ENCODE measurements around the gene AVEN. TPM values are rescaled to one million over a fixed set of nuclear protein-coding genes. Genes with fewer than 3 reads are reported as not detected.
"Not testable (repeated sequence)": the region's sequence is repeated elsewhere in the genome, so short reads cannot be mapped to it uniquely, and the experiment has no call there.

Gene AVEN
- total RNA-seq, 1 donor from 2014 or later = 15.9 TPM

DNA sequence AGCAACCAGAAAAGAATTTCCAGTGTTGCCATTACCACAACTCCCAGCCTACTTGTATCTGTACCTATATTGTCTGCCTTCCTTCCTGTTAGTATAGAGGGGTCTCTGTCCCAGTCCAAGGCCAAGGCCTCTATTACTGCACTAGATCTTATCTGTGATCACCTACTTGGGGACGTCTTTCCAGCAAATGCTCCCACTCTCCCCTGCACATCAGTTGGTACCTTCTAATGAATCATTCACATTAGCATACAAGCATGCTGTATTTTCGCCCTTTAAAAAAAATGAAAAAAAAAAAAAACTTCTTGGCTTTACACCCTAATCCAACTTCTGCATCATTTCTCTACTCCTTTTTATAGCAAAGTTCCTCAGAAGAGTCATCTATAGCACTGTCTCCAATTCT is 4.8 kb upstream of the AVEN start:
- intact Hi-C loops (cut with micrococcal nuclease) = loop anchor here (2.0 kb wide), 1 partner anchor 31 kb away; no protein-coding TSS in a partner anchor

DNA sequence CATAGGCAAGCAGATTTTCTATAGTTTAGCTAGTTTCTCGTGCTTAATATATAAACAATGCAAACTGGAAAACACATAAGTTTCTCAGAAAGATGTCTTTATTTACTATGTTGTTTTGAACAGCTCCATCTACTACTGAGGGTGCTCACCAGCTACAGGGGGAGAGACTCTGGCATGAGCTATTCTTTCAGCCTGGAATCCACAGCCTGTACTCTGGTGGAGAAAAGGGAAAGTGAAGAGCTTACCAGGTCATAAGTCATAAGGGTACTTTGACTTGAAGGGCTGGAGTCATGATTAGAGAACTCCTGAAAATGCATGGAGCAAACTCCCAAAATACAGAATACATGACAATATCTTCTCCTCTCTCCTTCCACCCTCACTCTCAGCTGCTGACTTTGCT is 4.4 kb upstream of the AVEN start:
- intact Hi-C loops (cut with micrococcal nuclease) = loop anchor here (2.0 kb wide), 1 partner anchor 31 kb away; no protein-coding TSS in a partner anchor

DNA sequence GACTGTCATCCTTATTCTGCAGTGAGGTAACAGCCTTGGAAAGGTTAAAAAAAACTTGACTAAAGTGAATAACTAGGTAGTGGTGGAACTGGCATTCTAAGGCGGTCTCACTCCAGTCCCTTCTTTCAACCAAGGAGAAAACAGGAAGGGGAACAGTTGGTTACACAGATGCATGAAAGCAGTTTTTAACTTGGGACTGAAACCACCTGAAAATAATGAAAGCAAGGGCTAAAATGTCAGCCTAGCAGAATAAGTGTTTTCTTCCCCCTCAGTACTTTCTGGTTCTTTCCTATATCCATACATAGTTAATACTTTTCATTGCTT is 748 bp upstream of the AVEN start:
- intact Hi-C loops (cut with micrococcal nuclease) = loop anchor here (5.0 kb wide), 2 partner anchors 543 to 948 kb away; partner anchors contain the start of genes GOLGA8B and ZNF770

DNA sequence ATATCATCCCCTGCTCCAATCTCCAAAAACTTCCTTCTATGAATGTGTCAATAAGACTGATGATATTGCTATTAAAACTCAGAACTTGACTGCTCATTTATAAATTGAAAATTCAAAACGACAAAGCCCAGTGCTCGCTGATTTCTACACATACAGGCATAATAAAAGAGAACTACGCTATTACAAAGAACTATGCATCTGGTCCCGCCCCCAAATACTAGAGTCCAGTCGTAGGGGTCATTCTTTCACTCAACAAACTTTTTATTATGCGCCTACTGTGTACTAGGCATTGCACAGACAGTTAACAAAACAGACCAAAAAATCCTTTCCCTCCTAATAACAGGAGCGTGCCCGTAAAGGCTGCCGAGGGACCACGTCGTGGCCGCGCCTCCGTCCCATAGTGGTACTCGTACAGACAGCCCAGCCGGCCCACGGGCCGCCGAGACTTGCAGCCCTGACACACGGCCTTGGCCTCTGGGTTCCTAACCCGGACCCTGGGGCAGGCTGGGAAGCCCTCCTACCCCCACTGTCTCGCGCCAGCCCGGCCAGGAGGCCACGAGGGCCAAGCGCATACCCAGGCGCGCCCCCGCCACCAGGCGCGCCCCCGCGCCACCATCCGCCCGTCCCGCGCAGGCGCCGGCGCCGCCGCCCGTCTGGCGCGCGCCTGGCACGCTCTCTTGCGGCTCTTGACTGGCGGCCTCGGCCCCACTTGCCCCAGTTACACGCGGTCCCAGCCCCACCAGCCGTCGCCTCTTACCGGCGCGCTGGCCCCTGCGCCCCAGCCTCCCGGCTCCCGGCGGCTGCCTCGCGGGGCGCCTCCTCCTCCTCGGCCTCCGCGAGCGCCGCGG is 757 bp downstream of the AVEN start:
- intact Hi-C loops (cut with micrococcal nuclease) = loop anchor here (1.0 to 5.0 kb wide), 4 partner anchors 20 to 949 kb away; partner anchors contain the start of genes EMC7, GOLGA8B and ZNF770

DNA sequence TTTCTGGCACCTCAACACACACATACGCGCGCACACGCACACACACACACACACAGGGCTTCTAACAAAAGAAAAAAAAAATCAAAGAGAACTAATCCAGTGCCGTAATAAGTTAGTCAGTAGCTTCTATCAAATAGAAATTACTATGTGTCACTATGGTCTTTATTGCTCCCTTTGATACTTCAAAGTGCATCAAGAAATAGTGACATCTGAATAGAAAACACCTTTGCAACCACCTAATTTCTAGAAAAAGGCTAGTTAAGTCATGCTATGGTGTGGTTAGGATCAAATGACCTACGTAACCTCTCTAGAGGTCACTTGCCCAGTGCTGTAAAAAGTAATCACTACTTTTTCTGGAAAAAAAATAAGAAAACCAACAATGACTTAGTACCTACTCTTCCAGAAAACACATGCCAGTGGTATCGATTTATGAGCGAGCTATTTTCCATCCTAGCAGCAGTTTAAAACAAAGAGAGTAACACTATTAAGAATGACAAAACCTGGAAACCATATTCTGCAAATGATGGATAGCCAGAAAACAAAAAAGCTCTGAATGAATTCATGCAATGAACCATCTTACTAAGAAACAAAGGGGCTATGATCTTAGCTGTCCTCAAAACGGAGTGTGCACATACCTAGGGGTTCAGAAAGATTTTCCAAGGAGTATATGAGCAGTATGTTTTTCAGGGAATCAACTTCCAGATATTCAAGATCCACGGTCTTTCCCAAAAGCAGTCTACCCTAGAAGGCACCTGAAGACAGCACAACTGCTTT is 6.8 kb downstream of the AVEN start:
- intact Hi-C loops (cut with micrococcal nuclease) = no loop called here

DNA sequence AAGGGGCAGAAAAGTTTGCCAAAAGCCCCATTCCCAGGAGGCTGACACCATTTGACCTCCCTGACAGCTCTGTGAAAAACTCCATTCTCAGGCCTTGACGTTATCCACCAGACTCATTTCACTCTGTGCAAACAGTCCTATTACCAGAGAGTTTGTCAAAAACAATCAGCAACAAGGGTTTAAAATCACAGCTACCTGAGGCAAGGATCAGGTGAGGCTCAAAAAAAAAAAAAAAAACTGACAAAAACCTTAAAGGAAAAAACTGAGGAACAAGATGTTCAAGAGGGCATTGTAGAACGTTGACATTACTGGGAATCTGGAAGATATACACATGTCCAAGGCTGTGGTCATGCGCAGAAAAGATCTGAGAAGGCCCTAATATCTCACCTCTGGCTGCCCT is 11.4 kb downstream of the AVEN start:
- intact Hi-C loops (cut with micrococcal nuclease) = no loop called here

DNA sequence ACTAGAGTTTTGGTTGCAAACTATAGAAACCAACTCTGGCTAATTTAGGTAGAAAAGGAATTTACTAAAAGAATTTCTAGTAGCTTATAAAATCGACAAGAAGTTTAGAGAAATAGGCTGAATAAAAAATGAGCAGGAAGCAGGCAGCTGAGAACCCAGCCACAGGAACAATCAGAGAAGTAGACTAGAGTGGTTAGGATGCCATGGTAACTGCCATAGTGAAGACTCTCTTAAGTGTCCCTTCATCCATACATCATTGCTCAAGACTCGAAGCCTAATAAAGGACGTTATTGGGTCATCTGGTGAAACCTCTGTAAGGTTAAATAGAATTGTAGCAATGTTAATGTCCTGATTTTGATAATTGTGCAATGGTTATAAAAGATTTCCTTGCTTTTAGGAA is 13.8 kb downstream of the AVEN start:
- intact Hi-C loops (cut with micrococcal nuclease) = no loop called here

DNA sequence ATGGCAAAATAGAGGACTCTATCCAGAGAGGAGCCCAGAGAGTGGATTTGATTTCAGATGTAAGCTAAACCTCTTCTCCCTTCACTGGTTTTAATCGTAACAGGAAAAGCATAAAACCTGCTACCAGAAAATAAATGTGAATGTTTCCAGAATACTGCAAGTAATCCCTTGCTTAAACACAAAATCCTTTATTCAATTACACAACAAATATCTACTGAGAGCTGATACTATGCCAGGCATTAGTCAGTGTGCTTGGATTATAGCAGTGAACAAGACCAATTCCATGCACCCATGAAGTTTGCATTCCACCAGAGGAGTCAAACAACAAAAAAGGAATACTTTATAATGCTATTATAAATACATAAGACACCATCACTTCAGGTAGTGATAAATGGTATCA is 15.1 kb downstream of the AVEN start:
- intact Hi-C loops (cut with micrococcal nuclease) = no loop called here

DNA sequence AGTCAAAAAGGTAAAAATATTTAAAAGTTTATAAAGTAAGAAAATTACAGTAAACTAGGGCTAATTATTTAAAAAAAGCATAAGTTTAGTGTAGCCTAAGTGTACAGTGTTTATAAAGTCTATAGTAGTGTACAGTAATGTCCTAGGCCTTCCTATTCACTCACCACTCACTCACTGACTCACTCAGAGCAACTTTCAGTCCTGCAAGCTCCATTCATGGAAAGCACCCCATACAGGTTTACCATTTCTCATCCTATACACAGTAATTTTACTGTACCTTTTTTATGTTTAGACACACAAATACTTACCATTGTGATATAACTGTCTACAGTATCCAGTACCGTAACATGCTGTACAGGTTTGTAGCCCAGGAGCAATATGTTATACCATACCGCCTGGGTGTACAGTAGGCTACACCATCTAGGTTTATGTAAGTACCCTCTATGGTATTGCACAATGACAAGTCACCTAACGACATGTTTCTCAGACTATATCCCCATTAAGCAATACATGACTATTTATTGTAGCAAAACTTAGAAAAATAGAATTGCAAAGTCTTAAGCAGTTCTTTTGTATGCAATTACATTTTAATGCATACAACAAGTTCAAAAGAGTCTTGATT is 19.5 kb downstream of the AVEN start:
- intact Hi-C loops (cut with micrococcal nuclease) = no loop called here

DNA sequence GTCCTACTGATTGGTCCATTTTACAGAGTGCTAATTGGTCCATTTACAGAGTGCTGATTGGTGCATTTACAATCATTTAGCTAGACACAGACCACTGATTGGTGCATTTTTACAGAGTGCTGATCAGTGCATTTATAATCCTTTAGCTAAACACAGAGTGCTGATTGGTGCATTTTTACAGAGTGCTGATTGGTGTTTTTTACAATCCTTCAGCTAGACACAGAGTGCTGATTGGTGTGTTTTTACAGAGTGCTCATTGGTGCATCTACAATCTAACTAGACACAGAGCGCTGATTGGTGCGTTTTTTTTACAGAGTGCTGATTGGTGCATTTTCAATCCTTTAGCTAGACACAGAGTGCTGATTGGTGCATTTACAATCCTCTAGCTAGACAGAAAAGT is 20.3 kb downstream of the AVEN start:
- intact Hi-C loops (cut with micrococcal nuclease) = loop anchor here (1.0 kb wide), 1 partner anchor 20 kb away; no protein-coding TSS in a partner anchor

DNA sequence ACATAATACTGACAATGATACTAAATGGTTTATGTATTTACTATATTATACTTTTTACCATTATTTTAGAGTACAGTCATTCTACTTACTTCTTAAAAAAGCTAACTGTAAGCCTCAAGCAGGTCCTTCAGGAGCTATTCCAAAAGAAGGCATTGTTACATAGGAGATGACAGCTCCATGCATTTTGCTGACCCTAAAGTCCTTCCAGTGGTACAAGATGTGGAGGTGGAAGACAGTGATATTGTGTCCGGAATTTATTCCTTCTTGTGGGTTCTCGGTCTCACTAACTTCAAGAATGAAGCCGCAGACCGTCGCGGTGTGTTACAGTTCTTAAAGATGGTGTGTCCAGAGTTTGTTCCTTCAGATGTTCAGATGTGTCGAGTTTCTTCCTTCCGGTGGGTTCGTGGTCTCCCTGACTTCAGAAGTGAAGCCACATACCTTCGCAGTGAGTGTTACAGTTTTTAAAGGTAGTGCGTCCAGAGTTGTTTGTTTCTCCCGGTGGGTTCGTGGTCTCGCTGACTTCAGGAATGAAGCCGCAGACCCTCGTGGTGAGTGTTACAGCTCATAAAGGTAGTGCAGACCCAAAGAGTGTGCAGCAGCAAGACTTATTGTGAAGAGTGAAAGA is 20.9 kb downstream of the AVEN start:
- intact Hi-C loops (cut with micrococcal nuclease) = loop anchor here (1.0 kb wide), 1 partner anchor 20 kb away; no protein-coding TSS in a partner anchor

DNA sequence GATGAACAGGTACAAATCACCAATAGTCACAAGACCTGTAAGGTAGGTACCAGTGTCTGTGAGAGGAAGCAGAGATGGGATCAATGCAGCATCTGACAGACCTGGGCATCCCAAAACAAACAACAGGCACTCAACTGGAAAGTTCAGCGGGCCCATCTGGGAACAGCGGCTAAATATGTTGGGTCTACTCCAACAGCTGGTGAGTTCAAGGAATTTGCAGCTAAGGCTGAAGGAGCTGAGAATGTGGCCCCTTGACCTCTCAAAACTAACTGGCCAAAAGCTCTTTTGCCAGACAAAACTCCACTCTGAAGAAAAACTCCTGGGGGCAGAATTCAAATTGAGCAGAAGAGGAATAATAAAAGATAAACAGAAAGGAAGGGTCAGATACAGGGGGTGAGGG is 24.4 kb downstream of the AVEN start:
- intact Hi-C loops (cut with micrococcal nuclease) = no loop called here

DNA sequence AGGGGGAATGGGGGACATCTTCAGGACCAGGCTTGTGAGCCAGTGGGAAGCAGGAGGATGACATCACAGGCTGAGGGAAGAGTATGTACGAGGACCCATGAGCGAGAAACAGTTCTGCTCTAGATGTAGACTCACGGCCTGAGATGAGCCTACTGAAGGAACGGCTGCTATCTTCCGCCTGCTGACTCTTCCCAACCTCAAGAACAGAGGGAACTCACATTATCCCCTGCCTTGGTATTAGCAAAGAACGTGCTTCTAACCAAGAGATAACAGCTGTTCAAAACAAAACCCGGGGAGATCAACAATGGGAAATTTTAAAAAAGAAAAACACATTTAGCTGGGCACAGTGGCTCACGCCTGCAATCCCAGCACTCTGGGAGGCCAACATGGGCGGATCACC is 25.3 kb downstream of the AVEN start:
- intact Hi-C loops (cut with micrococcal nuclease) = loop anchor here (2.0 kb wide), 1 partner anchor 29 kb away; no protein-coding TSS in a partner anchor

DNA sequence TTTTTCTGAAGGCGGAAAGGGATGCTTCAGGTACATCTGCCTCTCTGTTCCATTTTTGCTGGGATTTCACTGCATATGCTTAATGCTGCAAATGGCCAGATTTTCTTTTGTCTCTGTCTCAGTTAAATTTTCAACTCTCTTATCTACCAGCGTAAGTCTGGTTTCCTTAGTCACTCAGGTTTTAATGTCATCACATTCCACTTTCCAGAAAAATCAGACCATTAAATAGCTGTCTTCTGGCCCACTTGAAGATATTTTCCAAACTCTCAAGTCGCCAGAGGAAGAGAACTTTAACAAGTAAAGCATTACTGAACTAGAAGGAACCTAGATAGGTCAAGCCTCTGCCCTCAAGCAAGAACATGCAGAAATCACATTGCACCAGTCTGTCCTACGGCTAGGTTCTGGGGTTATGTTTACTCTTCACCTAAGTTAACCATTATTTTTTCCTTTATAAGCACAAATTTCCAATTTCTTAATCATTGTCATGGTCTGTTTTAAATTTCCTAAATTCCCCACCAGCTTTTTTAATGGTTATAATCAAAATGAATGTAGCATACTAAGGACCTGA is 26.5 kb downstream of the AVEN start:
- intact Hi-C loops (cut with micrococcal nuclease) = loop anchor here (2.0 kb wide), 1 partner anchor 30 kb away; no protein-coding TSS in a partner anchor

DNA sequence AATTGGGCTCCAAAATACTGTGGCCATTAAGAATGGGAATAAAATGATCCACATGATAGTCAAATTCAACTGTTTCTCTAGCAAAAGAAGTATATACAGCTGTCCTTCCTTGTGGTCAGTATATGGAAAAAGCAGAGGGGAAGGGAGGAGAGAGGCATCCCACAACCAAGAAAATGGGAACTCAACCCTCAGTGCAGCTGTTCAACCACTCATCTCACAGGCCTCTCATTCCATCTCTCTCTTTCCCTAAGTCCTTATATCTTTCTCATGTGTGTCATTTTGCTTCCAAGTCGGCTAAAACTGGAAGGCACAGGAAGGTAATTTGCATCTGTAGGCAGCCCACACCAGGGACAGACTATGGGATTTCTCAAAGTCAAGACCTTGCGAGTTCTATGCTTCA is 27.5 kb downstream of the AVEN start:
- intact Hi-C loops (cut with micrococcal nuclease) = no loop called here

DNA sequence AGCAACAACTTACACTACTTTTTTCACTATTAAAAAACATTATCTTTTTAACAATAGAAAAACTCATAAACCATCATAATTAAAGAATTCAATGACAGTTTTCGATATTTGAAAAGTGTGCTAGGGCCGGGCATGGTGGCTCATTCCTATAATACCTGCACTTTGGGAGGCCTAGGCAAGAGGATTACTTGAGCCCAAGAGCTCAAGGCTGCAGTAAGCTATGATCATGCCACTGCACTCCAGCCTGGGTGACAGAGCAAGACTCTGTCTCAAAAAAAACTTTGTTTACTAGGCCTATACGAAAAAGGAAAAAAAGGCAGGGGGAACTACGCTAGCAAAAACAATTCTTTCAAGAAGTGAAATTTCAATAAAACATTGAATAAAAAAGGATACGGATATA is 28.1 kb downstream of the AVEN start:
- intact Hi-C loops (cut with micrococcal nuclease) = no loop called here

DNA sequence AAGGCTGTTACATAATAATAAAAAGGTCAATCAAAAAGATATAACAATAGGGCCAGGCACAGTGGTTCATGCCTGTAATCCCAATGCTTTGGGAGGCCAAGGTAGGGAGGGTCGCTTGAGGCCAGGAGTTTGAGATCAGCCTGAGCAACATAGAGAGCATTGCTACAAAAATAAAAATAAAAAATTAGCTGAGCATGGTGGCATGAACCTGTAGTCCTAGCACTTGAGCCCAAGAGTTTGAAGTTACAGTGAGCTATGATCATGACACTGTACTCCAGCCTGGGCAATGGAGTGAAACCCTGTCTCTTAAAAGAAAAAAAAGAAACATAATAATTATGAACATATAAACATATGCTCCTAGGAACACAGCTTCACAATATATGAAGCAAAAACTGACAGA is 29.3 kb downstream of the AVEN start:
- intact Hi-C loops (cut with micrococcal nuclease) = no loop called here

DNA sequence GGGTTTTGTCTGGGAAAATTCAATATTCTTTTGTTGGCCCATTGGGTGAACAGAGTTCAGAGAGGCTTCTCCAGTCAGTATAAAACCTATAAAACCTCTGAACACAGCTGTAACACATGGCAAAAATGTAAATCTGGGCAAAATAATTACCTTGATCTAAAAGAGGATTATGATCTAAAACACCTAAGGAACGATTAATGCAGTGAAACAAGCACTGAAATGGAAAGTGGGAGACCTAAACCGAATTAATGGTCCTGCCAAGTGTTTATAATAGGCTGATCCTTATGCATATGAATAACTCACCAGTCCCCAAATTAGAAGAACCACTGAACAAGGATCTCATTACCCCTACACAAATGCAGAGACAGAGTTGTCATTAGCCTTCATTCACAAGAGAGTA is 32.6 kb downstream of the AVEN start:
- intact Hi-C loops (cut with micrococcal nuclease) = no loop called here

DNA sequence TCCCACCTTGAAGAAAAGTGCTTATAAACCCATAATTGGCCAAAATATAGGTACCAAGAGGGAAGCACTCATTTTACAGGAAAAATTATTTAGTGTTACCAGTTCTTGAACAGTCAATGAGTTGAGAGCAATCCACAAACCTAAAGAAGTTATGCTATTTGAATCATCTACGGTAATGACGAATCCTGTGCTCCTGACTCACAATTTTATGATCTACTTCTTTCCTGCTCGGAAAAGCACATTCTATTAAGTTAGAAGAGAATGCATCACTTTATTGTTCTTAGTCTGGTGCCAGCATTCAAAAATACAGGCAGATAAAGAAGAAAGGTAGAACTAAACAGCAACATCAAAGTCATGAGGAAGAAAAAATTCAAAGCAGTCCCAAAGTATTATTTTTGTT is 37.5 kb downstream of the AVEN start:
- intact Hi-C loops (cut with micrococcal nuclease) = no loop called here

DNA sequence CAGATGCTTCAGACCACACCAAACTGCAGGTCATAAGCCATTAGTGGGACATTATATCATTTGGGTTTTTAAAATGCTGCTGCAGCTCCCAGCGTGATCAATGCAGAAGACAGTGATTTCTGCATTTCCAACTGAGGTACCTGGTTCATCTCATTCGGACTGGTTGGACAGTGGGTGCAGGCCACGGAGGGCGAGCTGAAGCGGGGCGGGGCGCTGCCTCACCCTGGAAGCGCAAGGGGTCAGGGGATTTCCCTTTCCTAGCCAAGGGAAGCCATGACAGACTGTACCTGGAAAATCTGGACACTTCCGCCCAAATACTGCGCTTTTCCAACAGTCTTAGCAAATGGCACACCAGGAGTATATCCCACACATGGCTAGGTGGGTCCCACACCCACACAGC is 43.3 kb downstream of the AVEN start:
- intact Hi-C loops (cut with micrococcal nuclease) = not testable (repeated sequence)

DNA sequence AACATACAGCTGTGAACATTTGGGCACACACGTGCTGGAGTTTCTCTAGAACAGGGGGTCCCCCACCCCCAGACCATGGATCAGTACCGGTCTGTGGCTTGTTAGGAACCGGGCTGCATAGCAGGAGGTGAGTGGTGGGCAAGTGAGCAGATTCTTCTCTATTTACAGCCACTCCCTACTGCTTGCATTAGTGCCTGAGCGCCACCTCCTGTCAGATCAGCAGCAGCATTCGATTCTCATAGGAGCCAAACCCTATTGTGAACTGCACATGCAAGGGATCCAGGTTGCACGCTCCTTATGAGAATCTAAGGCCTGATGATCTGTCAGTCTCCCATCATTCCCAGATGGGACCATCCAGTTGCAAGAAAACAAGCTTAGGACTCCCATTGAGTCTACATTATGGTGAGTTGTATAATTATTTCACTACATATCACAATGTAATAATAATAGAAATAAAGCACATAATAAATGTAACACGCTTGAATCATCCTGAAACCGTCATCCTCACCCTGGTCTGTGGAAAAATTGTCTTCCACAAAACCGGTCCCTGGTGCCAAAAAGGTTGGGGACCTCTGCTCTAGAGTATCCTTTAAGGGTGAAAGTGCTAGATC is 44.9 kb downstream of the AVEN start:
- intact Hi-C loops (cut with micrococcal nuclease) = no loop called here

All from T-helper 2 cell treated with Interferon-gamma antibody and Interleukin-4, amounts not matched to agents 100 ng/mL and 5 ng/mL, for 36 hours (primary cell).